Measurements from ENCODE around the gene TEX52. TPM values are rescaled to one million over a fixed set of nuclear protein-coding genes. Genes with fewer than 3 reads are reported as not detected.

Gene TEX52
- total and polyA plus RNA-seq, 4 donors, result not detected

- Histone ChIP-seq H3K27ac (ENCODE audit: low read depth in 1 of 2, low read length in 2 of 2) (peak overlapping the region; percentile 69 to 92), H3K4me3 (ENCODE audit: low read depth in 1 of 3, low read length in 3 of 3) (peak overlapping the region; percentile 57 to 98 (median 95)), H3K27me3 (ENCODE audit: control insufficient read depth in 4 of 4, insufficient read depth in 4 of 4, low read length in 3 of 4) (no peaks in the 10 kb centered on the region), H3K9me3 (ENCODE audit: control insufficient read depth in 4 of 4, low read length in 3 of 4) (no peaks in the 10 kb centered on the region), H3K9ac (ENCODE audit: low read depth in 1 of 2, low read length in 2 of 2) (peak overlapping the region in 1 of 2 donors; percentile 96), H3K4me1 (ENCODE audit: control insufficient read depth in 4 of 4, insufficient read depth in 4 of 4, low read length in 3 of 4) (peaks cover 3 to 17% (median 12%) of the 10 kb centered on the region in 4 donors), H3K36me3 (ENCODE audit: control insufficient read depth in 4 of 4, insufficient read depth in 3 of 4, low read depth in 1 of 4, low read length in 3 of 4) (no peaks in the 10 kb centered on the region)
- 53% methylated on average over 16 of the region's 16 CpGs for WGBS
- no peak for TF ChIP-seq NR2F2 (IDR thresholded peaks at IDR 0.05)
- no peak for TF ChIP-seq HNF4A (conservative IDR thresholded peaks at IDR 0.05)
- TF ChIP-seq ATF3 (IDR thresholded peaks at IDR 0.05), result no peak
- no peak for TF ChIP-seq EGR1 (IDR thresholded peaks at IDR 0.05; ENCODE audit: low read depth in 2 of 2)
- TF ChIP-seq, protein P1, sequence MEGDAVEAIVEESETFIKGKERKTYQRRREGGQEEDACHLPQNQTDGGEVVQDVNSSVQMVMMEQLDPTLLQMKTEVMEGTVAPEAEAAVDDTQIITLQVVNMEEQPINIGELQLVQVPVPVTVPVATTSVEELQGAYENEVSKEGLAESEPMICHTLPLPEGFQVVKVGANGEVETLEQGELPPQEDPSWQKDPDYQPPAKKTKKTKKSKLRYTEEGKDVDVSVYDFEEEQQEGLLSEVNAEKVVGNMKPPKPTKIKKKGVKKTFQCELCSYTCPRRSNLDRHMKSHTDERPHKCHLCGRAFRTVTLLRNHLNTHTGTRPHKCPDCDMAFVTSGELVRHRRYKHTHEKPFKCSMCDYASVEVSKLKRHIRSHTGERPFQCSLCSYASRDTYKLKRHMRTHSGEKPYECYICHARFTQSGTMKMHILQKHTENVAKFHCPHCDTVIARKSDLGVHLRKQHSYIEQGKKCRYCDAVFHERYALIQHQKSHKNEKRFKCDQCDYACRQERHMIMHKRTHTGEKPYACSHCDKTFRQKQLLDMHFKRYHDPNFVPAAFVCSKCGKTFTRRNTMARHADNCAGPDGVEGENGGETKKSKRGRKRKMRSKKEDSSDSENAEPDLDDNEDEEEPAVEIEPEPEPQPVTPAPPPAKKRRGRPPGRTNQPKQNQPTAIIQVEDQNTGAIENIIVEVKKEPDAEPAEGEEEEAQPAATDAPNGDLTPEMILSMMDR (IDR thresholded peaks at IDR 0.05; ENCODE audit: low read depth, low read length, missing input control), result no peak
- TF ChIP-seq, protein P2, sequence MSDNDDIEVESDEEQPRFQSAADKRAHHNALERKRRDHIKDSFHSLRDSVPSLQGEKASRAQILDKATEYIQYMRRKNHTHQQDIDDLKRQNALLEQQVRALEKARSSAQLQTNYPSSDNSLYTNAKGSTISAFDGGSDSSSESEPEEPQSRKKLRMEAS (IDR thresholded peaks at IDR 0.05), result no peak
- no peak for TF ChIP-seq RAD21 (IDR thresholded peaks at IDR 0.05)
- no peak for TF ChIP-seq GABPA (IDR thresholded peaks at IDR 0.05 in 1 of 2, conservative IDR thresholded peaks at IDR 0.05 in 1 of 2)
- no peak for DNase-seq (ENCODE audit: low spot score)
Measured at GRCh38 chr12:2877953-2878732, 21.3 kb upstream of the TEX52 start.

DNA sequence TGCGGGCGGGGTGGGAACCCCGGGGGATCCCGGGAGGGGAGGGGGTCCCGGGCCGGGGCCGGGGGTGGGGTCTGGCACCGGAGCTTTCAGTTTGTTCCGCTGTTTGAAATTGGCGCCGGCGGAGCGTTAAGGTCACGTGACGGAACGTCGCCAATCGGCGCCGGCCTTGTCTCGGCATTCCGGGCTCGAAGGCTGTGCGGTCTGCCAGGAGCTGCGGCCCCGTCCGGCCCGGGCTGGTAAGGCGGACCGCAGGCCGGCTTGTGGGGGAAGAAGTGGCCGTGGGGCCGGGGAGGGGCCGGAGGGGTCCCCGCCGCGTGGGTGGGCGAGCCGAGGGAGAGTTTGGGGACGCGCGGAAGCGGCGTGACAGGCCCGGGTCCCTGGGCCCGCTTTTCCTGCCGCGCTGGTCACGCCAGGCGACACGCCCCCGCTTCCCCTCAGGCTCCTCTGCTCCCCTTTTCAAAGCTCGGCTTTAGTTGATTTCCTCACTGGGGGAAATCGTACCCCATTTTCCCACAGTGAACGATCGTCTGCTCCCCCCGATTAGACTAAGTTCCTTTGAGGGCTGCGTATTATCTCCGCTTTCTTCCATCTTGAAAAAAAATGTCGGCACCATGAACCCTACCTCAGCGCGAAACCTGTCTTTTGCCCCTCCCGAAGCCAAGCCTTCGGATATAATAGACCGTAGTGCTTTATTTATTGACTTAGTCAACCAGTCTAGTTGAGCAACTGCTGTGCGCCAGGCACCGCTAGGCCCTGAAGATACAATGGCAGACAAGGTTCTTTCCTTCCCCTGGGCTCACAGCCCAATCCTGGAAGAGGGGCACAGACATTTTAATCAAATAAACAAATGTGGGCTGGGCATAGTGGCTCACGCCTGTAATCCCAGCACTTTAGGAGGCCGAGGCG is 20.5 kb upstream of the TEX52 start, which contains the start of the genes FOXM1 and RHNO1:
FOXM1 (minus strand) TSS at position 128 of the 906 bp plus-strand sequence. CDS start 2,696 bp downstream, outside the sequence.
RHNO1 (plus strand) TSS at position 177 of the 906 bp plus-strand sequence. CDS start 8,144 bp downstream, outside the sequence.
- no peaks in the 10 kb centered on the region for H3K36me3 ChIP-seq (ENCODE audit: control insufficient read depth in 4 of 4, insufficient read depth in 3 of 4, low read depth in 1 of 4, low read length in 3 of 4)
- H3K9ac ChIP-seq (ENCODE audit: low read depth in 1 of 2, low read length in 2 of 2), result peak within 1 kb of the TSS; percentile 31 to 96
- peak; percentile 92 for DNase-seq (ENCODE audit: low spot score)
- no peaks in the 10 kb centered on the region for H3K27me3 ChIP-seq (ENCODE audit: control insufficient read depth in 4 of 4, insufficient read depth in 4 of 4, low read length in 3 of 4)
- WGBS, result 1% methylated on average over 70 of the region's 70 CpGs
- peaks cover 3 to 17% (median 12%) of the 10 kb centered on the region in 4 donors for H3K4me1 ChIP-seq (ENCODE audit: control insufficient read depth in 4 of 4, insufficient read depth in 4 of 4, low read length in 3 of 4)
- H3K27ac ChIP-seq (ENCODE audit: low read depth in 1 of 2, low read length in 2 of 2), result peak within 1 kb of the TSS; percentile 69 to 92
- H3K4me3 ChIP-seq (ENCODE audit: low read depth in 1 of 3, low read length in 3 of 3), result peak within 1 kb of the TSS; percentile 57 to 98 (median 95)
- no peaks in the 10 kb centered on the region for H3K9me3 ChIP-seq (ENCODE audit: control insufficient read depth in 4 of 4, low read length in 3 of 4)
- TF ChIP-seq FOXA2 (IDR thresholded peaks at IDR 0.05), result no peak
- no peak for TF ChIP-seq GABPA (IDR thresholded peaks at IDR 0.05 in 1 of 2, conservative IDR thresholded peaks at IDR 0.05 in 1 of 2)
- TF ChIP-seq YY1 (IDR thresholded peaks at IDR 0.05), result peak; percentile 96
- TF ChIP-seq HNF4G (IDR thresholded peaks at IDR 0.05), result no peak
- TF ChIP-seq HNF4A (conservative IDR thresholded peaks at IDR 0.05), result no peak
- TF ChIP-seq FOXA1 (IDR thresholded peaks at IDR 0.05), result no peak
- TF ChIP-seq REST (IDR thresholded peaks at IDR 0.05), result no peak
- TF ChIP-seq TAF1 (conservative IDR thresholded peaks at IDR 0.05), result no peak
- TF ChIP-seq RAD21 (IDR thresholded peaks at IDR 0.05), result no peak

Data from liver (tissue), 9 donors.